HG03159 (cell line): ENCODE data around the gene LMBR1.
"Not testable (repeated sequence)": the region's sequence is repeated elsewhere in the genome, so short reads cannot be mapped to it uniquely, and the experiment has no call there.

ENCODE experiments used
- ATAC-seq: cut with Tn5 transposase; IDR thresholded peaks from one replicate; pipeline ENCODE4 v1.9.1; 2021; ENCODE audit warnings: mild to moderate bottlenecking, moderate library complexity; ENCODE audit not compliant: unreplicated experiment

The LMBR1 gene

GRCh38 chr7:156803656-156804055 is 89.3 kb downstream of the LMBR1 start:
- ATAC-seq: not testable (repeated sequence)

GRCh38 chr7:156802214-156802613 is 90.8 kb downstream of the LMBR1 start:
- no peak for ATAC-seq

- no peak for ATAC-seq
These were observed 97.6 kb downstream of the LMBR1 start for GRCh38 chr7:156795415-156795814.

- no peak for ATAC-seq
These were observed 99.6 kb downstream of the LMBR1 start for GRCh38 chr7:156793334-156793733.

- no peak for ATAC-seq
These were observed 100.4 kb downstream of the LMBR1 start for GRCh38 chr7:156792611-156793010.

GRCh38 chr7:156791241-156791640 is 101.7 kb downstream of the LMBR1 start:
- ATAC-seq: no peak

- ATAC-seq: no peak
These were observed 102.7 kb downstream of the LMBR1 start for GRCh38 chr7:156790264-156790663.

GRCh38 chr7:156785998-156786543 is 106.9 kb downstream of the LMBR1 start:
- no peak for ATAC-seq

GRCh38 chr7:156783864-156784263 is 109.1 kb downstream of the LMBR1 start:
- ATAC-seq: no peak

GRCh38 chr7:156781972-156782371 is 111.0 kb downstream of the LMBR1 start:
- ATAC-seq: no peak

GRCh38 chr7:156780724-156781455 is 112.1 kb downstream of the LMBR1 start:
- ATAC-seq: peak; percentile 96

- no peak for ATAC-seq
These were observed 114.3 kb downstream of the LMBR1 start for GRCh38 chr7:156778668-156779067.

- no peak for ATAC-seq
These were observed 114.8 kb downstream of the LMBR1 start for GRCh38 chr7:156778201-156778600.

- no peak for ATAC-seq
These were observed 115.5 kb downstream of the LMBR1 start for GRCh38 chr7:156777364-156778069.

- no peak for ATAC-seq
These were observed 116.5 kb downstream of the LMBR1 start for GRCh38 chr7:156776527-156776926.

- ATAC-seq: peak; percentile 52
These were observed 119.0 kb downstream of the LMBR1 start for GRCh38 chr7:156773966-156774365.

- ATAC-seq: no peak
These were observed 120.3 kb downstream of the LMBR1 start for GRCh38 chr7:156772725-156773124.

- ATAC-seq: no peak
These were observed 124.1 kb downstream of the LMBR1 start for GRCh38 chr7:156768698-156769472.

GRCh38 chr7:156766666-156767065 is 126.3 kb downstream of the LMBR1 start:
- ATAC-seq: no peak

GRCh38 chr7:156765901-156766656 is 126.9 kb downstream of the LMBR1 start:
- no peak for ATAC-seq

GRCh38 chr7:156764766-156765165 is 128.2 kb downstream of the LMBR1 start:
- ATAC-seq: no peak
